ENCODE data around the gene ECE1. TPM values are rescaled to one million over a fixed set of nuclear protein-coding genes. Genes with fewer than 3 reads are reported as not detected.
"Not testable (repeated sequence)": the region's sequence is repeated elsewhere in the genome, so short reads cannot be mapped to it uniquely, and the experiment has no call there.

Gene ECE1
- total RNA-seq, 2 donors from 2014 or later: 108 to 120 TPM

GRCh38 chr1:21176586-21177555 lies 113.4 kb downstream of the ECE1 start, which contains the start of gene EIF4G3:
TSS of gene EIF4G3 (minus strand) at chr1:21176897. CDS start at chr1:21002742, 174,155 bp downstream.
- DNase-seq (ENCODE audit: low spot score): peak; percentile 99
- intact Hi-C loops (cut with DNase I): no loop called here

GRCh38 chr1:21175670-21176581 lies 114.3 kb downstream of the ECE1 start:
- no peak for DNase-seq (ENCODE audit: low spot score)
- intact Hi-C loops (cut with DNase I): no loop called here

- DNase-seq (ENCODE audit: low spot score): peak; percentile 87
- intact Hi-C loops (cut with DNase I): no loop called here
Observed at GRCh38 chr1:21175324-21175669, 115.0 kb downstream of the ECE1 start.

- no peak for DNase-seq (ENCODE audit: low spot score)
- intact Hi-C loops (cut with DNase I): no loop called here
Observed at GRCh38 chr1:21174654-21175323, 115.5 kb downstream of the ECE1 start.

DNA sequence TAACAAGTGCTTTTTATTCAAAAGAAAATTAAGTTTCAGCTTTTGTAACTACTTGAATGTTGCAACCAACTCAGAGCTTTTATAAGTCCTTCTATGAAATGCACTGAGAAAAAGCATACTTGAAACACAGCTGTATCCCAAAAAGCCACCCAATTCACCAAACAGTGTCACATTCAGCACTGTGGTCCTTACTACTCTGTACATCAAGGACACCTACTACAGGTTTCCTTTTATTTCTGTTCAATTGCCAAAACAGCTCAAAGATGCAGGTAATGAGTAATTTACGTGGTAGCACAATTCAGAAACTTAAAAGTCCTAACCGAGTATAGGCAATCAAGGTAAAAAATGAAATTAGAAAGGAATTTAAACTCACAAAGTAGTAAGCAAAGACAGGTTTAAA lies 116.0 kb downstream of the ECE1 start:
- intact Hi-C loops (cut with DNase I): no loop called here
- DNase-seq (ENCODE audit: low spot score): no peak

GRCh38 chr1:21173096-21173495 lies 117.2 kb downstream of the ECE1 start:
- DNase-seq (ENCODE audit: low spot score); intact Hi-C loops (cut with DNase I): not testable (repeated sequence)

DNA sequence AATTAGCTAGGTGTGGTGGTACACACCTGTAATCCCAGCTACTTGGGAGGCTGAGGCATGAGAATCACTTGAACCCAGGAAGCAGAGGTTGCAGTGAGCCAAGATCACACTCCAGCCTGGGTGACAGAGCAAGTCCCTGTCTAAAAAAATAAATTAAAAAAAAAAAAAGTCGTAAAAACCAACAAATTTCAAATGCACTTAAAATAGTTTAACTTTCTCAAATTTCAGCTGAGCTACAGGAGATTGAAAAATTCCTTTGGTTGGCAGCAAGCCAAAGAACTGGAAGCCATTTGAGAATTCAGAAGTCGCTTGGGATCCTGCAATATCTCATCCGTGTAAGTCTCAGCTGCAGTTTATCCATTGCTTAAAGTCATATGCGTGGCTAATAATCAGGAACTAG lies 119.4 kb downstream of the ECE1 start:
- intact Hi-C loops (cut with DNase I); DNase-seq (ENCODE audit: low spot score): not testable (repeated sequence)

DNA sequence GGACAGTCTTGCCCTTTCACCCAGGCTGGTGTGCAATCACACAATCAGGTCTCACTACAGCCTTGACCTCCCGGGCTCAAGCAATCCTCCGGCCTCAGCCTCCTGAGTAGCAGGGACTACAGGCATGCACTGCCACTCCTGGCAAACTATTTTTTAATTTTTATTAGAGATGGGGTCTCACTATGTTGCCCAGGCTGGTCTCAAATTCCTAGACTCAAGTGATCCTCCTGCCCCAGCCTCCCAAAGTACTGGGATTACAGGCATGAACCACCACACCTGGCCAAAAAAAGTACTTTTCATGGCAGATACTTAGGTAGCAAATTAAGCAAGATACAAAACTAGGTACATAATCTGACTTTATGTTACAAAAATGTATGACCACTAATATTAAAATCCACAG lies 121.8 kb downstream of the ECE1 start:
- no peak for DNase-seq (ENCODE audit: low spot score)
- intact Hi-C loops (cut with DNase I): loop anchor here in 1 of 2 donors (10.0 kb wide), 1 partner anchor 84 kb away; no protein-coding TSS in a partner anchor

Other genes starting within 250 kb of the ECE1 start
- gene EIF4G3, start 113.6 kb downstream of the ECE1 start, total RNA-seq: 10 to 100 TPM; 54.7 to 56.6 TPM
- 1 to 10 TPM; 5.2 to 6.8 TPM for gene NBPF3, start 149.7 kb upstream of the ECE1 start, total RNA-seq
- 10 to 100 TPM; 11.1 to 55.3 TPM for gene ALPL, start 219.0 kb upstream of the ECE1 start, total RNA-seq